HCT116 (cell line): ENCODE measurements around the gene PRPF18. TPM values are rescaled to one million over a fixed set of nuclear protein-coding genes. Genes with fewer than 3 reads are reported as not detected.

Source experiments
- ATAC-seq: fragments of 200-7000 bp; cut with Tn5 transposase; 2 replicates; pipeline ENCODE4 v1.9.1; 2020; ENCODE audit warnings: mild to moderate bottlenecking, moderate library complexity
- BruUV-seq: library from RNA; stranded (reverse); fragments of 400-500 nt; replicated peaks from 2 replicates; lab custom pipeline; 2021; lab: Mats Ljungman, UMichigan
- CTCF ChIA-PET: fragments of 300-600 bp; sonication (Branson Sonifier 250); formaldehyde crosslinking; loops from one replicate; lab custom pipeline; 2021; ENCODE audit warnings: antibody characterized with exemption; lab: Charles Lee
- POLR2A ChIA-PET: fragments of 300-600, 350-600 bp; sonication (Branson Sonifier 250); formaldehyde crosslinking; loops from one replicate; lab custom pipeline; 2021; ENCODE audit warnings: antibody characterized with exemption; lab: Charles Lee
- RAD21 ChIA-PET, 2 experiments: fragments of 300-600 bp; sonication (Branson Sonifier 250); formaldehyde crosslinking; loops; one replicate each; lab custom pipeline; 2023; ENCODE audit warnings: low total read pairs in 2 of 2; ENCODE audit not compliant: uncharacterized antibody in 2 of 2, unreplicated experiment in 2 of 2, low non-redundant PET in 1 of 2; lab: Charles Lee
- DNase-seq: peaks from one replicate; pipeline ENCODE4 v3.0.0-alpha.2; 2010; ENCODE audit warnings: low read depth, low spot score
- H2AFZ ChIP-seq: fragments of 200-600 bp; shearing (Covaris generic), sonication (generic); 2 replicates; pipeline ENCODE4 v1.6.1; 2017; ENCODE audit warnings: low read depth, mixed run types, mixed read lengths, antibody characterized with exemption, low read length; ENCODE audit not compliant: poor library complexity, severe bottlenecking
- H3K27ac ChIP-seq: 2 replicates; pipeline ENCODE4 v1.5.1; 2012; ENCODE audit warnings: low read depth, low read length
- H3K27me3 ChIP-seq: fragments of 200-600 bp; sonication (generic); 2 replicates; pipeline ENCODE4 v1.6.1; 2016; ENCODE audit warnings: mixed run types, low read length, mixed read lengths; ENCODE audit not compliant: insufficient read depth
- H3K36me3 ChIP-seq, 2 experiments: fragments of 200-500 bp in 1 of 2; fragments of 200-600 bp in 1 of 2; sonication (Bioruptor generic) in 1 of 2; sonication (generic) in 1 of 2; 2 replicates each; pipeline versions ENCODE4 v1.5.1 to v1.6.1; 2014 to 2016; ENCODE audit warnings: low read length in 2 of 2, inconsistent platforms in 1 of 2, mixed read lengths in 1 of 2, mixed run types in 1 of 2; ENCODE audit not compliant: insufficient read depth in 2 of 2, control insufficient read depth in 1 of 2
- H3K4me1 ChIP-seq, 2 experiments: fragments of 200-600 bp in 1 of 2; sonication (generic) in 1 of 2; 2 replicates each; pipeline versions ENCODE4 v1.5.1 to v1.6.1; 2012 to 2017; ENCODE audit warnings: low read length in 2 of 2, inconsistent platforms in 1 of 2, mild to moderate bottlenecking in 1 of 2, mixed read lengths in 1 of 2, mixed run types in 1 of 2, moderate library complexity in 1 of 2; ENCODE audit not compliant: insufficient read depth in 2 of 2, control insufficient read depth in 1 of 2
- H3K4me2 ChIP-seq: fragments of 200-600 bp; sonication (generic); 2 replicates; pipeline ENCODE4 v1.6.1; 2017; ENCODE audit warnings: mixed run types, low read length, mixed read lengths
- H3K4me3 ChIP-seq, 2 experiments: fragments of 200-600 bp in 1 of 2; sonication (generic) in 1 of 2; replicated peaks in 1 of 2; 2 replicates each; pipeline ENCODE4 v1.5.1; 2011 to 2016; ENCODE audit warnings: low read length in 2 of 2, control low read depth in 1 of 2, low read depth in 1 of 2, mild to moderate bottlenecking in 1 of 2, mixed read lengths in 1 of 2, mixed run types in 1 of 2
- H3K79me2 ChIP-seq: fragments of 200-600 bp; sonication (generic); 2 replicates; pipeline ENCODE4 v1.6.1; 2017; ENCODE audit warnings: mild to moderate bottlenecking, mixed run types, low read length, moderate library complexity, mixed read lengths; ENCODE audit not compliant: insufficient read depth
- H3K9ac ChIP-seq: fragments of 200-600 bp; sonication (generic); 2 replicates; pipeline ENCODE4 v1.6.1; 2016; ENCODE audit warnings: low read length, mixed read lengths
- H3K9me2 ChIP-seq: fragments of 200-600 bp; sonication (generic), shearing (Covaris generic); 2 replicates; pipeline ENCODE4 v1.6.1; 2017; ENCODE audit warnings: mixed run types, mild to moderate bottlenecking, moderate library complexity; ENCODE audit not compliant: insufficient read depth
- H3K9me3 ChIP-seq, 2 experiments: fragments of 200-500 bp in 1 of 2; fragments of 200-600 bp in 1 of 2; sonication (Bioruptor generic) in 1 of 2; sonication (generic) in 1 of 2; 2 replicates each; pipeline ENCODE4 v1.6.1; 2014 to 2017; ENCODE audit warnings: low read length in 2 of 2, mixed read lengths in 2 of 2, inconsistent platforms in 1 of 2, low read depth in 1 of 2, mild to moderate bottlenecking in 1 of 2, mixed run types in 1 of 2, moderate library complexity in 1 of 2; ENCODE audit not compliant: control insufficient read depth in 1 of 2, insufficient read depth in 1 of 2
- H4K20me1 ChIP-seq: fragments of 200-600 bp; sonication (generic), shearing (Covaris generic); 2 replicates; pipeline ENCODE4 v1.6.1; 2017; ENCODE audit warnings: mixed run types, mild to moderate bottlenecking, moderate library complexity; ENCODE audit not compliant: insufficient read depth
- CBX3 ChIP-seq: IDR thresholded peaks from 2 replicates; pipeline ENCODE4 v1.6.1; 2012; ENCODE audit warnings: low read depth
- EZH2 ChIP-seq: fragments of 200-600 bp; sonication (generic); IDR thresholded peaks from 2 replicates; pipeline ENCODE4 v1.6.1; 2017; ENCODE audit warnings: antibody characterized with exemption, mixed run types
- EZH2phosphoT487 ChIP-seq: fragments of 200-600 bp; IDR thresholded peaks from 2 replicates; pipeline ENCODE4 v1.6.1; 2018; ENCODE audit warnings: antibody characterized with exemption, borderline replicate concordance
- FOSL1 ChIP-seq: IDR thresholded peaks from 2 replicates; pipeline ENCODE4 v1.6.1; 2012; ENCODE audit warnings: low read depth
- POLR2A ChIP-seq: IDR thresholded peaks from 2 replicates; pipeline ENCODE4 v1.7.0; 2011; ENCODE audit warnings: borderline replicate concordance; ENCODE audit not compliant: insufficient read depth, insufficient read length; ENCODE audit errors: extremely low read depth
- RAD21 ChIP-seq: IDR thresholded peaks from 2 replicates; pipeline ENCODE4 v1.6.1; 2012; ENCODE audit warnings: low read depth, mild to moderate bottlenecking
- SRF ChIP-seq: IDR thresholded peaks from 2 replicates; pipeline ENCODE4 v1.6.1; 2012; ENCODE audit warnings: low read depth
- ZFX ChIP-seq: fragments of 450-650 bp; IDR thresholded peaks from 2 replicates; pipeline ENCODE4 v1.6.1; 2017
- ZNF274 ChIP-seq: fragments of 200-500 bp; sonication (Bioruptor generic); IDR thresholded peaks from 2 replicates; pipeline ENCODE4 v1.6.1; 2014; ENCODE audit warnings: mild to moderate bottlenecking, low read depth, low read length, inconsistent platforms
- intact Hi-C: fragments of 100-400 bp; cut with micrococcal nuclease; formaldehyde crosslinking; loops from 2 replicates; pipeline ENCODE4 v1.10.0; 2022
- total RNA-seq: library from RNA; stranded (reverse); gene quantifications from one replicate; pipeline ENCODE4 v1.2.1, GENCODE V29; 2021; ENCODE audit not compliant: unreplicated experiment
- TF ChIP-seq, protein P1 (sequence below), 3 experiments: fragments of 200-600 bp in 1 of 3; sonication (generic) in 1 of 3; IDR thresholded peaks in 2 of 3; conservative IDR thresholded peaks in 1 of 3; 2 replicates each; pipeline ENCODE4 v1.5.1; 2012 to 2017; ENCODE audit warnings: low read depth in 2 of 3, low read length in 2 of 3, antibody characterized with exemption in 1 of 3, borderline replicate concordance in 1 of 3, control low read depth in 1 of 3, mild to moderate bottlenecking in 1 of 3, mixed read lengths in 1 of 3, mixed run types in 1 of 3, moderate library complexity in 1 of 3; ENCODE audit not compliant: insufficient read depth in 1 of 3
- TF ChIP-seq, protein P2 (sequence below): IDR thresholded peaks from 2 replicates; pipeline ENCODE4 v1.6.1; 2012

The PRPF18 gene
- total RNA-seq, 1 experiment from 2014 or later = 16.2 TPM

DNA sequence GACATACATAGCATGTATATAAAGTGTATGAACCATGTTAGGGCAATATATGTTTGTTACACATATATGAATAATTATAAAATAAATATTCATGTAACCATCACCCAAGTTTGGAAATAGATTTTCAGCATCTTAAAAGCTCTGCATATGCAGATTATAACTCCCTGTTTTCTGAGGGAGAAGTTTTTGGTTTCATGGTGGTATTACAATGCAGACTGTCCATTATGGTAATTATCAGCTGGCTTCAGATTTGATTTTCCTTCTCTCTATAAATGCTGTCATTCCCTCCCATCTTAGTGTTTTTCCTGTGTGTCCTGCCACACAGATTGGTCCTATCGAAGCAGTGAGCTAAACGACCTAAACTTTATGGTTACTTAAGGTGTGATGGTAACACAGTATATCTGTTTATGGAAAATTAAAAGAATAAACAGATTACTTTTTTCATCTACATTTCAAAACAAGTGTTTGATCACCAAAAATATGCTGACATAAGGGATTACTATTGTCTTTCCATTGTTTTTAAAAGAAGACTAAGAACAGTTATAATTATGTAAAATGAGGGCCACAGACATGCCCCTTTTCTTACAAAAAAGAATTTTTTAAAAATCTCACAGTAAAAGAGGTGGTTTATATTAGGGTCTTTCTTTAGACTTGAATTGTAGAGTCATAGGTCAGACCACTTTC is 17.7 kb downstream of the PRPF18 start:
- DNase-seq (no peak), ATAC-seq (no peak)
- Histone ChIP-seq H4K20me1 (no peaks in the 10 kb centered on the region), H3K9me2 (no peaks in the 10 kb centered on the region), H3K27ac (no peak overlapping the region), H2AFZ (no peak overlapping the region), H3K4me3 (no peak overlapping the region), H3K4me2 (no peak overlapping the region), H3K79me2 (no peaks in the 10 kb centered on the region), H3K9me3 (no peaks in the 10 kb centered on the region), H3K4me1 (no peaks in the 10 kb centered on the region), H3K27me3 (no peaks in the 10 kb centered on the region), H3K36me3 (peaks cover 0 to 17% of the 10 kb centered on the region in 2 experiments; a peak in 2 of 4 replicates), H3K9ac (no peak overlapping the region)
- TF ChIP-seq SRF (no peak), ZFX (no peak), EZH2phosphoT487 (no peak), CBX3 (no peak), ZNF274 (no peak), EZH2 (no peak), RAD21 (no peak), FOSL1 (no peak), POLR2A (no peak)
- TF ChIP-seq, protein P1, sequence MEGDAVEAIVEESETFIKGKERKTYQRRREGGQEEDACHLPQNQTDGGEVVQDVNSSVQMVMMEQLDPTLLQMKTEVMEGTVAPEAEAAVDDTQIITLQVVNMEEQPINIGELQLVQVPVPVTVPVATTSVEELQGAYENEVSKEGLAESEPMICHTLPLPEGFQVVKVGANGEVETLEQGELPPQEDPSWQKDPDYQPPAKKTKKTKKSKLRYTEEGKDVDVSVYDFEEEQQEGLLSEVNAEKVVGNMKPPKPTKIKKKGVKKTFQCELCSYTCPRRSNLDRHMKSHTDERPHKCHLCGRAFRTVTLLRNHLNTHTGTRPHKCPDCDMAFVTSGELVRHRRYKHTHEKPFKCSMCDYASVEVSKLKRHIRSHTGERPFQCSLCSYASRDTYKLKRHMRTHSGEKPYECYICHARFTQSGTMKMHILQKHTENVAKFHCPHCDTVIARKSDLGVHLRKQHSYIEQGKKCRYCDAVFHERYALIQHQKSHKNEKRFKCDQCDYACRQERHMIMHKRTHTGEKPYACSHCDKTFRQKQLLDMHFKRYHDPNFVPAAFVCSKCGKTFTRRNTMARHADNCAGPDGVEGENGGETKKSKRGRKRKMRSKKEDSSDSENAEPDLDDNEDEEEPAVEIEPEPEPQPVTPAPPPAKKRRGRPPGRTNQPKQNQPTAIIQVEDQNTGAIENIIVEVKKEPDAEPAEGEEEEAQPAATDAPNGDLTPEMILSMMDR (IDR thresholded peaks at IDR 0.05 in 2 of 3, conservative IDR thresholded peaks at IDR 0.05 in 1 of 3; ENCODE audit: borderline replicate concordance in 1 of 3, insufficient read depth in 1 of 3, low read depth in 2 of 3, low read length in 2 of 3) = no peak
- TF ChIP-seq, protein P2, sequence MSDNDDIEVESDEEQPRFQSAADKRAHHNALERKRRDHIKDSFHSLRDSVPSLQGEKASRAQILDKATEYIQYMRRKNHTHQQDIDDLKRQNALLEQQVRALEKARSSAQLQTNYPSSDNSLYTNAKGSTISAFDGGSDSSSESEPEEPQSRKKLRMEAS = no peak
- CTCF ChIA-PET = interaction anchor here (0.6 to 1.0 kb wide), 2 partner anchors 9 to 173 kb away, joined by 3 read pairs; no protein-coding TSS in a partner anchor
- intact Hi-C loops = no loop called here
- POLR2A ChIA-PET = no interaction called here
- BruUV-seq = no TSS peak
- RAD21 ChIA-PET = no interaction called here
